DND-41 (cell line): ENCODE results near the gene TPP1.

Source experiments
- EZH2 ChIP-seq: IDR thresholded peaks from 3 replicates; pipeline ENCODE4 v1.6.1; 2012; ENCODE audit warnings: borderline replicate concordance, low read depth, mild to moderate bottlenecking, moderate library complexity, low read length, inconsistent platforms; ENCODE audit not compliant: severe bottlenecking
- TF ChIP-seq, protein P1 (sequence below): IDR thresholded peaks from 2 replicates; pipeline ENCODE4 v1.5.1; 2012; ENCODE audit warnings: borderline replicate concordance, low read length, moderate library complexity, mild to moderate bottlenecking; ENCODE audit not compliant: poor library complexity, severe bottlenecking; ENCODE audit errors: extremely low read depth

- TF ChIP-seq, protein P1, sequence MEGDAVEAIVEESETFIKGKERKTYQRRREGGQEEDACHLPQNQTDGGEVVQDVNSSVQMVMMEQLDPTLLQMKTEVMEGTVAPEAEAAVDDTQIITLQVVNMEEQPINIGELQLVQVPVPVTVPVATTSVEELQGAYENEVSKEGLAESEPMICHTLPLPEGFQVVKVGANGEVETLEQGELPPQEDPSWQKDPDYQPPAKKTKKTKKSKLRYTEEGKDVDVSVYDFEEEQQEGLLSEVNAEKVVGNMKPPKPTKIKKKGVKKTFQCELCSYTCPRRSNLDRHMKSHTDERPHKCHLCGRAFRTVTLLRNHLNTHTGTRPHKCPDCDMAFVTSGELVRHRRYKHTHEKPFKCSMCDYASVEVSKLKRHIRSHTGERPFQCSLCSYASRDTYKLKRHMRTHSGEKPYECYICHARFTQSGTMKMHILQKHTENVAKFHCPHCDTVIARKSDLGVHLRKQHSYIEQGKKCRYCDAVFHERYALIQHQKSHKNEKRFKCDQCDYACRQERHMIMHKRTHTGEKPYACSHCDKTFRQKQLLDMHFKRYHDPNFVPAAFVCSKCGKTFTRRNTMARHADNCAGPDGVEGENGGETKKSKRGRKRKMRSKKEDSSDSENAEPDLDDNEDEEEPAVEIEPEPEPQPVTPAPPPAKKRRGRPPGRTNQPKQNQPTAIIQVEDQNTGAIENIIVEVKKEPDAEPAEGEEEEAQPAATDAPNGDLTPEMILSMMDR = no peak
- no peak for TF ChIP-seq EZH2
Observed at GRCh38 chr11:6618117-6619003, 862 bp downstream of the TPP1 start.
